OCI-LY3 (cell line): Measurements from ENCODE around the gene C1QTNF12.

ENCODE experiments used
- CTCF ChIP-seq: fragments of 200-600, 300-600 bp; sonication (generic); IDR thresholded peaks from 2 replicates; pipeline ENCODE4 v1.5.1; 2014; ENCODE audit warnings: antibody characterized with exemption, low read length, low read depth
- EZH2phosphoT487 ChIP-seq: fragments of 200-600 bp; shearing (Covaris generic); IDR thresholded peaks from 2 replicates; pipeline ENCODE4 v1.6.1; 2018; ENCODE audit warnings: antibody characterized with exemption, mixed run types, low read depth

GRCh38 chr1:1282998-1283397 is 36.5 kb upstream of the C1QTNF12 start:
- TF ChIP-seq CTCF = no peak
- TF ChIP-seq EZH2phosphoT487 = no peak
